OCI-LY3 (cell line): Measurements from ENCODE around the gene ACSL4.

ENCODE experiments used
- H2AFZ ChIP-seq: fragments of 200-600, 300-600 bp; shearing (Covaris generic); 2 replicates; pipeline ENCODE4 v1.6.0; 2014; ENCODE audit warnings: antibody characterized with exemption, low read depth, low read length
- H3K27ac ChIP-seq: fragments of 200-600, 300-600 bp; sonication (generic); 2 replicates; pipeline ENCODE4 v1.5.1; 2014; ENCODE audit warnings: mild to moderate bottlenecking, low read length, moderate library complexity, mixed read lengths
- H3K27me3 ChIP-seq: fragments of 200-600, 300-600 bp; sonication (generic); 2 replicates; pipeline ENCODE4 v1.6.1; 2014; ENCODE audit warnings: low read depth, low read length, mixed read lengths
- H3K36me3 ChIP-seq: fragments of 200-600, 300-600 bp; sonication (generic); replicated peaks from 2 replicates; pipeline ENCODE3; 2014; ENCODE audit warnings: low read depth, low read length, mixed read lengths
- H3K4me1 ChIP-seq: fragments of 300-600, 200-600 bp; sonication (generic); 2 replicates; pipeline ENCODE4 v1.6.1; 2014; ENCODE audit warnings: low read length, mixed read lengths
- H3K4me2 ChIP-seq: fragments of 200-600, 300-600 bp; sonication (generic); 2 replicates; pipeline ENCODE4 v1.6.1; 2014; ENCODE audit warnings: low read length, mixed read lengths
- H3K4me3 ChIP-seq: fragments of 300-600, 200-600 bp; sonication (generic); 2 replicates; pipeline ENCODE4 v1.5.1; 2014; ENCODE audit warnings: antibody characterized with exemption, mild to moderate bottlenecking, low read length, moderate library complexity
- H3K79me2 ChIP-seq: fragments of 300-600, 200-600 bp; shearing (Covaris generic); 2 replicates; pipeline ENCODE4 v1.6.1; 2014; ENCODE audit warnings: mild to moderate bottlenecking, low read length, mixed read lengths
- H3K9ac ChIP-seq: fragments of 300-600, 200-600 bp; shearing (Covaris generic); 2 replicates; pipeline ENCODE4 v1.6.0; 2014; ENCODE audit warnings: mild to moderate bottlenecking, low read length, moderate library complexity
- H3K9me3 ChIP-seq: fragments of 200-600, 300-600 bp; shearing (Covaris generic); 2 replicates; pipeline ENCODE4 v1.6.1; 2014; ENCODE audit warnings: low read length, mixed read lengths; ENCODE audit not compliant: insufficient read depth
- H4K20me1 ChIP-seq: fragments of 200-600, 300-600 bp; sonication (generic); 2 replicates; pipeline ENCODE4 v1.6.1; 2016; ENCODE audit warnings: low read length, mixed read lengths; ENCODE audit not compliant: insufficient read depth
- EZH2phosphoT487 ChIP-seq: fragments of 200-600 bp; shearing (Covaris generic); IDR thresholded peaks from 2 replicates; pipeline ENCODE4 v1.6.1; 2018; ENCODE audit warnings: antibody characterized with exemption, mixed run types, low read depth
- TF ChIP-seq, protein P1 (sequence below): fragments of 200-600, 300-600 bp; sonication (generic); IDR thresholded peaks from 2 replicates; pipeline ENCODE4 v1.5.1; 2014; ENCODE audit warnings: antibody characterized with exemption, low read length, low read depth

ACSL4 gene

DNA sequence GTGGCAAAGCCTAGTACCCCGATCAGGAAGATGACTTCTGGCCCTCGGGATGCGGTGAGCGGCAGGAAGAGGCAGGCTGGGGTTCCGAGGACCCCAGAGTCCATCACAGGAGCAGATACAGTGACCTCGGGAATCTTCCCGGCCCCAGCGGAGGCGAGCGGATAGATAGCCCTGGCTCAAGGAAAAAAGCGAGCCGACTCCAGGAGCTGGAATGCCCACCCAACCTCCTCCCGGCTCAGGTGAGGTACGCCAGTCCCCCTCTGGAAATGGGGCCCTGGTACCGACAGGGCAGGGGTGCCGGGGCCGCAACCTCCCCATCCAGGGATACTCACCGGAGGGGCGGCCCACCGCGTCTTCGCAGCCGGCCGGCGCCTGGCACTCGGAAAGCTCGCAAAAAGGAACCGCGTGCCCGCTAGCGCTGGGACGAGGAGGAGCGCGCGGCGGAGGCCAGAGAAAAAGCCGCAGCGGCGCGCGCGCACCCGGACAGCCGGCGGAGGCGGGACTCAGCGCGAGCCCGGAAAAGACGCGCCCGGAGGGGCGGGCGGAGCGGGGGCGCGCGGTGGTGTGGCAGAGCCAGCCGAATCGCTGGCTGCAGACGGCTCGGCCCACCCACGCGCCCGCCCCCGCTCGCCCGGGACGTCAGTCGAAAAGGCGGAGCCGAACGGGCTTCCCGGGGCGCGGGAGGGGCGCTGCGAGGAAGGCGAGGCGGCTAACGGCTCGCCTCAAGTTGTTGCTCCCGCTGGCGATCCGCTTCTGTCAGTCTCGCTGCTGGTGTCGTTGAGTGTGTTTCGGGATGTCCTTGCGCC is at the start of gene ACSL4:
Gene ACSL4, minus strand, starts transcription at position 451 of the 806 bp plus-strand sequence. CDS start 49,894 bp downstream, outside the sequence.
- H3K4me3 ChIP-seq: peak within 1 kb of the TSS; percentile 100
- no peaks in the 10 kb centered on the region for H3K9me3 ChIP-seq
- no peaks in the 10 kb centered on the region for H3K27me3 ChIP-seq
- peak within 1 kb of the TSS; percentile 78 for H3K27ac ChIP-seq
- H3K4me1 ChIP-seq: peaks cover 28% of the 10 kb centered on the region
- H3K4me2 ChIP-seq: peak within 1 kb of the TSS; percentile 99
- H3K36me3 ChIP-seq: peaks cover 13% of the 10 kb centered on the region
- H3K9ac ChIP-seq: peak within 1 kb of the TSS; percentile 98
- peaks cover 50% of the 10 kb centered on the region for H3K79me2 ChIP-seq
- peak within 1 kb of the TSS; percentile 90 for H2AFZ ChIP-seq
- H4K20me1 ChIP-seq: peaks cover 15% of the 10 kb centered on the region
- TF ChIP-seq EZH2phosphoT487: no peak
- TF ChIP-seq, protein P1, sequence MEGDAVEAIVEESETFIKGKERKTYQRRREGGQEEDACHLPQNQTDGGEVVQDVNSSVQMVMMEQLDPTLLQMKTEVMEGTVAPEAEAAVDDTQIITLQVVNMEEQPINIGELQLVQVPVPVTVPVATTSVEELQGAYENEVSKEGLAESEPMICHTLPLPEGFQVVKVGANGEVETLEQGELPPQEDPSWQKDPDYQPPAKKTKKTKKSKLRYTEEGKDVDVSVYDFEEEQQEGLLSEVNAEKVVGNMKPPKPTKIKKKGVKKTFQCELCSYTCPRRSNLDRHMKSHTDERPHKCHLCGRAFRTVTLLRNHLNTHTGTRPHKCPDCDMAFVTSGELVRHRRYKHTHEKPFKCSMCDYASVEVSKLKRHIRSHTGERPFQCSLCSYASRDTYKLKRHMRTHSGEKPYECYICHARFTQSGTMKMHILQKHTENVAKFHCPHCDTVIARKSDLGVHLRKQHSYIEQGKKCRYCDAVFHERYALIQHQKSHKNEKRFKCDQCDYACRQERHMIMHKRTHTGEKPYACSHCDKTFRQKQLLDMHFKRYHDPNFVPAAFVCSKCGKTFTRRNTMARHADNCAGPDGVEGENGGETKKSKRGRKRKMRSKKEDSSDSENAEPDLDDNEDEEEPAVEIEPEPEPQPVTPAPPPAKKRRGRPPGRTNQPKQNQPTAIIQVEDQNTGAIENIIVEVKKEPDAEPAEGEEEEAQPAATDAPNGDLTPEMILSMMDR: no peak

DNA sequence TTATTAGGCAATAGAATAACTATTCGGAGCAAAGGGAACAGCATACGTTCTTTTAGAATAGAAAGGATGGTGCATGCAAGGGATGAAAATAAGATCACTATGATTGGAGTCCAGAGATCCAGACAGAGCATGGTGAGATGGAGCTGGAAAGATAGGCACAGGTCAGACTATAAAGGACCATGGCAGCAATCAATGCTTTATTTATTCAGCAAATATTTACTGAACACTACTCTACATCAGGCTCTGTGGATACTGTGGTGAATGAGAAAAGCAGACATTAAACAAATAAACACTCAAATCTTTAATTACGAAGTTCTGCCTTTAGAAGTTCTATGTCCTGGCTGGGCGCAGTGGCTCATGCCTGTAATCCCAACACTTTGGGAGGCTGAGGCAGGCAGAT is 44.7 kb upstream of the ACSL4 start:
- H3K4me2 ChIP-seq: no peak overlapping the region
- no peaks in the 10 kb centered on the region for H4K20me1 ChIP-seq
- no peak overlapping the region for H3K9ac ChIP-seq
- H3K4me1 ChIP-seq: peaks cover 32% of the 10 kb centered on the region
- H2AFZ ChIP-seq: no peak overlapping the region
- H3K79me2 ChIP-seq: no peaks in the 10 kb centered on the region
- TF ChIP-seq, protein P1: no peak
- no peak for TF ChIP-seq EZH2phosphoT487
- no peak overlapping the region for H3K27ac ChIP-seq
- no peak overlapping the region for H3K4me3 ChIP-seq
- H3K9me3 ChIP-seq: no peaks in the 10 kb centered on the region
- H3K27me3 ChIP-seq: no peaks in the 10 kb centered on the region
- H3K36me3 ChIP-seq: no peaks in the 10 kb centered on the region

- H3K27ac ChIP-seq: no peak overlapping the region
- H3K27me3 ChIP-seq: no peaks in the 10 kb centered on the region
- H3K36me3 ChIP-seq: no peaks in the 10 kb centered on the region
- H3K4me1 ChIP-seq: peaks cover 26% of the 10 kb centered on the region
- no peak overlapping the region for H3K4me3 ChIP-seq
- no peaks in the 10 kb centered on the region for H3K9me3 ChIP-seq
- H3K79me2 ChIP-seq: no peaks in the 10 kb centered on the region
- TF ChIP-seq, protein P1: no peak
- TF ChIP-seq EZH2phosphoT487: no peak
- H4K20me1 ChIP-seq: no peaks in the 10 kb centered on the region
- H2AFZ ChIP-seq: no peak overlapping the region
- no peak overlapping the region for H3K4me2 ChIP-seq
- no peak overlapping the region for H3K9ac ChIP-seq
Observed at GRCh38 chrX:109776986-109777385, 43.9 kb upstream of the ACSL4 start.

DNA sequence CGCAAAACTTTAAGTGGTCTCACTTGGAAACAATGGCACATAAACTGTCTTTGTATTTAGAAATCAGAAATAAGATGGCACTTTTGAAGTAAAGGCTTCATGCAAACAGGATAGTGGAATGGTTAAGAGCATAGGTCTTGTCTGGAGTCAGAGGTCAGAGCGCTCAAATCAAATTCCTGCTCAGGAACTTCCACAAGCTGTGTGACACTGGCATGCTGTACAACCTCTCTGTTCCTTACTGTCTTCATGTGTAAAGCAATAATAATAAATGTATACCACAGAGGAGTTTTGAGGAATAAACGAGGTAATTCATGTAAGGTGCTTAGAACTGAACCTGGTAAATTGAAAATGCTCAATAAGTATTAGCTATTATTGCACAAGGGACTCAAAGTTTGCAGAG is 43.4 kb upstream of the ACSL4 start:
- Histone ChIP-seq H3K9ac (no peak overlapping the region), H3K36me3 (no peaks in the 10 kb centered on the region), H3K4me3 (no peak overlapping the region), H3K9me3 (no peaks in the 10 kb centered on the region), H2AFZ (no peak overlapping the region), H4K20me1 (no peaks in the 10 kb centered on the region), H3K27ac (no peak overlapping the region), H3K79me2 (no peaks in the 10 kb centered on the region), H3K4me2 (no peak overlapping the region), H3K27me3 (no peaks in the 10 kb centered on the region), H3K4me1 (peaks cover 26% of the 10 kb centered on the region)
- TF ChIP-seq EZH2phosphoT487: no peak
- TF ChIP-seq, protein P1: no peak
